Left renal cortex interstitium (tissue), 4 donors: ENCODE measurements around the gene APOBEC3G. TPM values are rescaled to one million over a fixed set of nuclear protein-coding genes. Genes with fewer than 3 reads are reported as not detected.

Experiments used
- DNase-seq, 4 donors: peaks; one replicate each; pipeline ENCODE4 v3.0.0-alpha.2; 2013; ENCODE audit warnings: low read depth in 4 of 4, low spot score in 2 of 4, missing footprints in 1 of 4
- polyA plus RNA-seq, 4 donors: library from polyadenylated mRNA; unstranded; fragments of 120-200 nt; gene quantifications; one replicate each; pipeline ENCODE4 v1.2.1, GENCODE V29; 2013; ENCODE audit not compliant: insufficient read length in 4 of 4

APOBEC3G gene
- polyA plus RNA-seq, 4 donors: 7.5 to 11.1 (median 8.5) TPM

GRCh38 chr22:39117585-39118191, 40.6 kb downstream of the APOBEC3G start:
- DNase-seq: no peak

GRCh38 chr22:39120983-39121382, 43.9 kb downstream of the APOBEC3G start:
- DNase-seq: no peak

- no peak for DNase-seq
Observed at GRCh38 chr22:39122772-39123470, 45.8 kb downstream of the APOBEC3G start.

- no peak for DNase-seq
Observed at GRCh38 chr22:39123751-39124581, 46.9 kb downstream of the APOBEC3G start.

- no peak for DNase-seq
Observed at GRCh38 chr22:39125622-39126021, 48.5 kb downstream of the APOBEC3G start.

- no peak for DNase-seq
Observed at GRCh38 chr22:39128508-39128907, 51.4 kb downstream of the APOBEC3G start.

GRCh38 chr22:39129081-39129480, 52.0 kb downstream of the APOBEC3G start:
- DNase-seq: no peak

- DNase-seq: no peak
Observed at GRCh38 chr22:39129746-39130145, 52.7 kb downstream of the APOBEC3G start.

GRCh38 chr22:39130152-39130704, 53.2 kb downstream of the APOBEC3G start:
- DNase-seq: no peak

GRCh38 chr22:39130892-39131855, 54.1 kb downstream of the APOBEC3G start:
- no peak for DNase-seq

GRCh38 chr22:39132281-39132680, 55.2 kb downstream of the APOBEC3G start:
- no peak for DNase-seq

GRCh38 chr22:39132871-39133524, 55.9 kb downstream of the APOBEC3G start:
- DNase-seq: no peak

GRCh38 chr22:39133871-39134270, 56.8 kb downstream of the APOBEC3G start:
- DNase-seq: no peak

- no peak for DNase-seq
Observed at GRCh38 chr22:39134366-39135091, 57.5 kb downstream of the APOBEC3G start.

- no peak for DNase-seq
Observed at GRCh38 chr22:39135092-39135896, 58.2 kb downstream of the APOBEC3G start.

GRCh38 chr22:39136317-39136716, 59.2 kb downstream of the APOBEC3G start:
- no peak for DNase-seq
